ENCODE results near the gene GPR15. TPM values are rescaled to one million over a fixed set of nuclear protein-coding genes. Genes with fewer than 3 reads are reported as not detected.
"Not testable (repeated sequence)": the region's sequence is repeated elsewhere in the genome, so short reads cannot be mapped to it uniquely, and the experiment has no call there.

GPR15 gene
- total and polyA plus RNA-seq, 4 donors = 0.12 to 1.2 (median 0.35) TPM

GRCh38 chr3:98556164-98557130 lies 24.7 kb downstream of the GPR15 start:
- no peak overlapping the region for H3K27ac ChIP-seq (ENCODE audit: low read depth in 1 of 2, low read length in 1 of 2)
- 57 to 70% methylated on average over 7 of the region's 7 CpGs for WGBS, 2 donors
- H3K9ac ChIP-seq (ENCODE audit: insufficient read depth in 1 of 2, low read length in 2 of 2) = no peak overlapping the region
- no peak for ATAC-seq (ENCODE audit: insufficient read depth, low FRiP score)
- TF ChIP-seq, protein P1, sequence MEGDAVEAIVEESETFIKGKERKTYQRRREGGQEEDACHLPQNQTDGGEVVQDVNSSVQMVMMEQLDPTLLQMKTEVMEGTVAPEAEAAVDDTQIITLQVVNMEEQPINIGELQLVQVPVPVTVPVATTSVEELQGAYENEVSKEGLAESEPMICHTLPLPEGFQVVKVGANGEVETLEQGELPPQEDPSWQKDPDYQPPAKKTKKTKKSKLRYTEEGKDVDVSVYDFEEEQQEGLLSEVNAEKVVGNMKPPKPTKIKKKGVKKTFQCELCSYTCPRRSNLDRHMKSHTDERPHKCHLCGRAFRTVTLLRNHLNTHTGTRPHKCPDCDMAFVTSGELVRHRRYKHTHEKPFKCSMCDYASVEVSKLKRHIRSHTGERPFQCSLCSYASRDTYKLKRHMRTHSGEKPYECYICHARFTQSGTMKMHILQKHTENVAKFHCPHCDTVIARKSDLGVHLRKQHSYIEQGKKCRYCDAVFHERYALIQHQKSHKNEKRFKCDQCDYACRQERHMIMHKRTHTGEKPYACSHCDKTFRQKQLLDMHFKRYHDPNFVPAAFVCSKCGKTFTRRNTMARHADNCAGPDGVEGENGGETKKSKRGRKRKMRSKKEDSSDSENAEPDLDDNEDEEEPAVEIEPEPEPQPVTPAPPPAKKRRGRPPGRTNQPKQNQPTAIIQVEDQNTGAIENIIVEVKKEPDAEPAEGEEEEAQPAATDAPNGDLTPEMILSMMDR (IDR thresholded peaks at IDR 0.05; ENCODE audit: control extremely low read depth, extremely low read depth) = no peak
- H3K4me1 ChIP-seq (ENCODE audit: control insufficient read depth in 5 of 5, insufficient read depth in 5 of 5, low read length in 5 of 5) = no peaks in the 10 kb centered on the region
- no peaks in the 10 kb centered on the region for H3K27me3 ChIP-seq (ENCODE audit: control insufficient read depth in 3 of 3, insufficient read depth in 3 of 3, low read length in 2 of 3)
- no peaks in the 10 kb centered on the region for H3K9me3 ChIP-seq (ENCODE audit: control insufficient read depth in 4 of 4, insufficient read depth in 3 of 4, low read length in 3 of 4)
- H3K36me3 ChIP-seq (ENCODE audit: control insufficient read depth in 4 of 4, insufficient read depth in 4 of 4, low read length in 4 of 4) = no peaks in the 10 kb centered on the region
- no peak overlapping the region for H3K4me3 ChIP-seq
- DNase-seq = no peak

DNA sequence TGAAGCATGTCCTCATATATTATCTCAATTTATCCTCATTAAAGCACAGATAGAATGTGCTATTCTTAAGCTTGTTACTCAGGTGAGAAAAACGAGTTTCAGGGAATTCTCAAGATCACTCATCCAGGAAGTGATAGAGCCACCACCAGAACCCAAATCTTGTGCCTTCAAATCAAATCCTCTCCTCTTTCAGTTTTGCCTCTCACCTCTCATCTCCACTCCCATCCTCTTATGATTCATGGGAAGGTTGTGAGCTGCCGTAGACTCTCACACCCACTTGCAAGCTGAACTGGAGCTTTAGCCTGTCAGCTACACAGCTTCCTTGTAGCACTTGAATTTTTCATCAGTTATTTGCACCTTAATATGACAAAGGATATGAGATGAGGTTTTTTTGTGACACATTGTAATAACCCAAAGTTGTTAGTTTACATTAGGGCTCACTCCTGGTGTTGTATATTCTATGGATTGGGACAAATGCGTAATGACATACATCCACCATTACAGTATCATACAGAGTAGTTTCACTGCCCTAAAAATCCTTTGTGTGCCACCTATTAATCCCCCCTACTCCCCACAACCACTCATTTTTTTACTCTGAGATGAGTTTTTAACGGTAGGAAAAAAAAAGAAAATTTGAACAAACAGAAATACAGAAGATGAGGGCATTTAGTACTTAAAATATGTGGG lies 25.7 kb downstream of the GPR15 start:
- H3K27me3 ChIP-seq (ENCODE audit: control insufficient read depth in 3 of 3, insufficient read depth in 3 of 3, low read length in 2 of 3) = no peaks in the 10 kb centered on the region
- DNase-seq = no peak
- no peaks in the 10 kb centered on the region for H3K9me3 ChIP-seq (ENCODE audit: control insufficient read depth in 4 of 4, insufficient read depth in 3 of 4, low read length in 3 of 4)
- no peak overlapping the region for H3K4me3 ChIP-seq
- H3K4me1 ChIP-seq (ENCODE audit: control insufficient read depth in 5 of 5, insufficient read depth in 5 of 5, low read length in 5 of 5) = no peaks in the 10 kb centered on the region
- 67 to 78% methylated on average over 4 of the region's 4 CpGs for WGBS, 2 donors
- no peak overlapping the region for H3K27ac ChIP-seq (ENCODE audit: low read depth in 1 of 2, low read length in 1 of 2)
- no peak for ATAC-seq (ENCODE audit: insufficient read depth, low FRiP score)
- H3K9ac ChIP-seq (ENCODE audit: insufficient read depth in 1 of 2, low read length in 2 of 2) = no peak overlapping the region
- H3K36me3 ChIP-seq (ENCODE audit: control insufficient read depth in 4 of 4, insufficient read depth in 4 of 4, low read length in 4 of 4) = no peaks in the 10 kb centered on the region
- TF ChIP-seq, protein P1 (IDR thresholded peaks at IDR 0.05; ENCODE audit: control extremely low read depth, extremely low read depth) = no peak

GRCh38 chr3:98558100-98558827 lies 26.5 kb downstream of the GPR15 start:
- Histone ChIP-seq H3K4me3 (no peak overlapping the region), H3K9me3 (ENCODE audit: control insufficient read depth in 4 of 4, insufficient read depth in 3 of 4, low read length in 3 of 4) (no peaks in the 10 kb centered on the region), H3K9ac (ENCODE audit: insufficient read depth in 1 of 2, low read length in 2 of 2) (no peak overlapping the region), H3K27ac (ENCODE audit: low read depth in 1 of 2, low read length in 1 of 2) (no peak overlapping the region), H3K4me1 (ENCODE audit: control insufficient read depth in 5 of 5, insufficient read depth in 5 of 5, low read length in 5 of 5) (no peaks in the 10 kb centered on the region), H3K36me3 (ENCODE audit: control insufficient read depth in 4 of 4, insufficient read depth in 4 of 4, low read length in 4 of 4) (no peaks in the 10 kb centered on the region), H3K27me3 (ENCODE audit: control insufficient read depth in 3 of 3, insufficient read depth in 3 of 3, low read length in 2 of 3) (no peaks in the 10 kb centered on the region)
- ATAC-seq (ENCODE audit: insufficient read depth, low FRiP score) (no peak), DNase-seq (no peak)
- 78 to 86% methylated on average over 6 of the region's 6 CpGs for WGBS, 2 donors
- TF ChIP-seq, protein P1 (IDR thresholded peaks at IDR 0.05; ENCODE audit: control extremely low read depth, extremely low read depth) = no peak

DNA sequence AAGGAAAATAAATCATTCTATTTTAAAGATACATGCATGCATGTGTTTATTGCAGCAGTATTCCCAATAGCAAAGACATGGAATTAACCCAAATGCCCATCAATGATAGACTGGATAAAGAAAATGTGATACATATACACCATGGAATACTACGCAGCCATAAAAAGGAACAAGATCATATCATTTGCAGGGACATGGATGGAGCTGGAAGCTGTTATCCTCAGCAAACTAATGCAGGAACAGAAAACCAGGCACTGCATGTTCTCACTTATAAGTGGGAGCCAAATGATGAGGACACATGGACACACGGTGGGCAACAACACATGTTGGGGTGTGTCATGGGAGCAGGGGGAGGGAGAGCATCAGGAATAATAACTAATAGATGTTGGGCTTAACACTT lies 28.0 kb downstream of the GPR15 start:
- not testable (repeated sequence) for H3K9me3 ChIP-seq (ENCODE audit: control insufficient read depth in 4 of 4, insufficient read depth in 3 of 4, low read length in 3 of 4); H3K4me3 ChIP-seq; H3K27me3 ChIP-seq (ENCODE audit: control insufficient read depth in 3 of 3, insufficient read depth in 3 of 3, low read length in 2 of 3); ATAC-seq (ENCODE audit: insufficient read depth, low FRiP score); H3K4me1 ChIP-seq (ENCODE audit: control insufficient read depth in 5 of 5, insufficient read depth in 5 of 5, low read length in 5 of 5); H3K36me3 ChIP-seq (ENCODE audit: control insufficient read depth in 4 of 4, insufficient read depth in 4 of 4, low read length in 4 of 4); H3K9ac ChIP-seq (ENCODE audit: insufficient read depth in 1 of 2, low read length in 2 of 2); DNase-seq; H3K27ac ChIP-seq (ENCODE audit: low read depth in 1 of 2, low read length in 1 of 2)
- 97 to 100% methylated on average over 2 of the region's 2 CpGs for WGBS, 2 donors
